Caco-2 (cell line): ENCODE measurements around the gene ALK. TPM values are rescaled to one million over a fixed set of nuclear protein-coding genes. Genes with fewer than 3 reads are reported as not detected.

Experiments
- BruUV-seq: library from RNA; stranded (reverse); fragments of 400-500 nt; replicated peaks from 2 replicates; lab custom pipeline; 2021; lab: Mats Ljungman, UMichigan
- CTCF ChIA-PET: fragments of 300-600 bp; sonication (Branson Sonifier 250); formaldehyde crosslinking; loops from one replicate; lab custom pipeline; 2022; ENCODE audit warnings: antibody characterized with exemption; lab: Charles Lee
- POLR2A ChIA-PET: fragments of 300-600 bp; sonication (Branson Sonifier 250); formaldehyde crosslinking; loops from one replicate; lab custom pipeline; 2022; ENCODE audit warnings: antibody characterized with exemption; lab: Charles Lee
- DNase-seq, 2 experiments: peaks; one replicate each; pipeline versions ENCODE4 v3.0.0 to v3.0.0-alpha.2; 2020 to 2022
- H3K27me3 ChIP-seq: replicated peaks from 2 replicates; pipeline ENCODE4 v1.6.0; 2011; ENCODE audit warnings: low read length; ENCODE audit not compliant: control insufficient read depth, insufficient read depth
- H3K36me3 ChIP-seq: 2 replicates; pipeline ENCODE4 v1.5.1; 2011; ENCODE audit warnings: low read length; ENCODE audit not compliant: control insufficient read depth, insufficient read depth
- H3K4me1 ChIP-seq: fragments of 250-450 bp; sonication (Bioruptor Pico); 2 replicates; pipeline ENCODE4 v1.5.1; 2020; ENCODE audit warnings: mild to moderate bottlenecking
- H3K4me3 ChIP-seq: 2 replicates; pipeline ENCODE4 v1.5.1; 2011; ENCODE audit warnings: low read depth, mild to moderate bottlenecking, control low read depth, low read length
- H3K9me3 ChIP-seq: fragments of 250-450 bp; sonication (Bioruptor Pico); 2 replicates; pipeline ENCODE4 v1.5.1; 2020; ENCODE audit warnings: mild to moderate bottlenecking, moderate library complexity
- H3K27ac Mint-ChIP-seq: one replicate; pipeline ENCODE4 v1.8.0; 2022; ENCODE audit warnings: mixed read lengths; ENCODE audit not compliant: unreplicated experiment
- H3K27me3 Mint-ChIP-seq: one replicate; pipeline ENCODE4 v1.8.0; 2022; ENCODE audit warnings: mixed read lengths; ENCODE audit not compliant: insufficient read depth, unreplicated experiment
- H3K36me3 Mint-ChIP-seq: one replicate; pipeline ENCODE4 v1.8.0; 2022; ENCODE audit warnings: mild to moderate bottlenecking, mixed read lengths; ENCODE audit not compliant: insufficient read depth, unreplicated experiment
- H3K4me1 Mint-ChIP-seq: one replicate; pipeline ENCODE4 v1.8.0; 2022; ENCODE audit warnings: low read depth, mixed read lengths; ENCODE audit not compliant: unreplicated experiment
- H3K4me3 Mint-ChIP-seq: one replicate; pipeline ENCODE4 v1.8.0; 2022; ENCODE audit warnings: mild to moderate bottlenecking, moderate library complexity, mixed read lengths; ENCODE audit not compliant: unreplicated experiment
- H3K9me3 Mint-ChIP-seq: one replicate; pipeline ENCODE4 v1.8.0; 2022; ENCODE audit warnings: mixed read lengths; ENCODE audit not compliant: unreplicated experiment
- intact Hi-C: fragments of 100-400 bp; cut with micrococcal nuclease; formaldehyde crosslinking; loops from one replicate; pipeline ENCODE4 v1.10.0; 2022; ENCODE audit not compliant: unreplicated experiment
- total RNA-seq: library from RNA; stranded (reverse); gene quantifications from 2 replicates; pipeline ENCODE4 v1.2.3, GENCODE V29; 2022
- TF ChIP-seq, protein P1 (sequence below), 2 experiments: fragments of 200-600 bp in 1 of 2; IDR thresholded peaks; 1 replicate in 1 of 2; 2 replicates in 1 of 2; pipeline versions ENCODE4 v1.5.1 to v1.8.0; 2011 to 2022; ENCODE audit warnings: antibody characterized with exemption in 1 of 2, control low read depth in 1 of 2, inconsistent platforms in 1 of 2, low read depth in 1 of 2, low read length in 1 of 2, mild to moderate bottlenecking in 1 of 2, moderate library complexity in 1 of 2; ENCODE audit not compliant: insufficient read depth in 1 of 2, severe bottlenecking in 1 of 2, unreplicated experiment in 1 of 2

The ALK gene
- total RNA-seq, 1 experiment from 2014 or later = 0.11 TPM

DNA sequence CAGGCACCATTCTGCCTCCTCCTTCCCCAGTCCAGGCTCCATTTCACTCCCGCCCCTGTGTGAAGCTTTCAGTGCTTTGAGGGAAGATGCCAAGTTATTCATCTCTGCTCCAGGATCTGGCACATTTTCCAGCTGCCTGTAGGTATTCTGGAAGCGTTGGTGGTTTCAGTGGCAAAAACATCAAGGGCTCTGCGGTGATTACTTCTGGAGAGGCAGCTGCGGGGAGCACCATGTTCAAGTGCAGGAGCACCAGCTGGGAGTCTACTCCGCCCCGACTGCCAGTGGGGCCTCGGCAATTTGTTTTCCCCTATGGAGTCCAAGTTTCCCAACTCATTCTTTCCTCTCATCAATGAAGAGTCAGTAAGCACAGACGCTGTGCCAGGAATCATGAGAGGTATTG, 594.5 kb downstream of the ALK start:
- ChIA-PET CTCF (no interaction called here), POLR2A (no interaction called here)
- no peak for DNase-seq
- peaks cover 2% of the 10 kb centered on the region; the same call in 1 of the 2 replicates for H3K27me3 ChIP-seq
- no peaks in the 10 kb centered on the region for H3K4me1 Mint-ChIP-seq
- no peak overlapping the region for H3K4me3 Mint-ChIP-seq
- no peaks in the 10 kb centered on the region for H3K36me3 Mint-ChIP-seq
- intact Hi-C loops = no loop called here
- H3K27me3 Mint-ChIP-seq = peaks cover 22% of the 10 kb centered on the region
- no peak overlapping the region for H3K27ac Mint-ChIP-seq
- no TSS peak for BruUV-seq
- no peaks in the 10 kb centered on the region for H3K9me3 ChIP-seq
- no peaks in the 10 kb centered on the region for H3K4me1 ChIP-seq
- no peaks in the 10 kb centered on the region for H3K36me3 ChIP-seq
- H3K4me3 ChIP-seq = no peak overlapping the region
- TF ChIP-seq, protein P1, sequence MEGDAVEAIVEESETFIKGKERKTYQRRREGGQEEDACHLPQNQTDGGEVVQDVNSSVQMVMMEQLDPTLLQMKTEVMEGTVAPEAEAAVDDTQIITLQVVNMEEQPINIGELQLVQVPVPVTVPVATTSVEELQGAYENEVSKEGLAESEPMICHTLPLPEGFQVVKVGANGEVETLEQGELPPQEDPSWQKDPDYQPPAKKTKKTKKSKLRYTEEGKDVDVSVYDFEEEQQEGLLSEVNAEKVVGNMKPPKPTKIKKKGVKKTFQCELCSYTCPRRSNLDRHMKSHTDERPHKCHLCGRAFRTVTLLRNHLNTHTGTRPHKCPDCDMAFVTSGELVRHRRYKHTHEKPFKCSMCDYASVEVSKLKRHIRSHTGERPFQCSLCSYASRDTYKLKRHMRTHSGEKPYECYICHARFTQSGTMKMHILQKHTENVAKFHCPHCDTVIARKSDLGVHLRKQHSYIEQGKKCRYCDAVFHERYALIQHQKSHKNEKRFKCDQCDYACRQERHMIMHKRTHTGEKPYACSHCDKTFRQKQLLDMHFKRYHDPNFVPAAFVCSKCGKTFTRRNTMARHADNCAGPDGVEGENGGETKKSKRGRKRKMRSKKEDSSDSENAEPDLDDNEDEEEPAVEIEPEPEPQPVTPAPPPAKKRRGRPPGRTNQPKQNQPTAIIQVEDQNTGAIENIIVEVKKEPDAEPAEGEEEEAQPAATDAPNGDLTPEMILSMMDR (IDR thresholded peaks at IDR 0.05; ENCODE audit: insufficient read depth in 1 of 2, low read depth in 1 of 2, low read length in 1 of 2, severe bottlenecking in 1 of 2, unreplicated experiment in 1 of 2) = no peak
- H3K9me3 Mint-ChIP-seq = no peaks in the 10 kb centered on the region

DNA sequence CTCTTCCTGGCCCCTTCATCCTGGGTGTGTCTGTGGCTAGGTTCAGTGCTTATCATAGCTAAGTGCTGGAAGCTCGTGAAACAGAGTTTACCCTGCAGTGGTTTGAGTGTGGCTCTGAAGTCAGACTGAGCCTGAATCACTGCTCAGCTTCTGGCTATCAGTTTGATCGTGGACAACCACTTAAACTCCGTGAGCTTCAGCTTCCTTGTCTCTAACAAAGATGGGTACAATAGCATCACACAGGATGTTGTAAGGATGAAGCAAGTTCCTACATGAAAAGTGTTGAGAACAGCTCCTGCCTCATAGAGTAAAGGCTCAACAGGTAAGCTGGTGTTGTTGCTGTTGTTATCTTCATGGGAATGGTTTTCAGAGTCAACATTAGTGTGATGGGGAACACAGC, 595.8 kb downstream of the ALK start:
- TF ChIP-seq, protein P1 (IDR thresholded peaks at IDR 0.05; ENCODE audit: insufficient read depth in 1 of 2, low read depth in 1 of 2, low read length in 1 of 2, severe bottlenecking in 1 of 2, unreplicated experiment in 1 of 2) = no peak
- CTCF ChIA-PET = no interaction called here
- DNase-seq = no peak
- Mint-ChIP-seq H3K4me3 (no peak overlapping the region), H3K36me3 (no peaks in the 10 kb centered on the region), H3K9me3 (peaks cover 9% of the 10 kb centered on the region), H3K4me1 (no peaks in the 10 kb centered on the region), H3K27ac (no peak overlapping the region), H3K27me3 (peaks cover 25% of the 10 kb centered on the region)
- Histone ChIP-seq H3K9me3 (no peaks in the 10 kb centered on the region), H3K4me3 (no peak overlapping the region), H3K4me1 (no peaks in the 10 kb centered on the region), H3K36me3 (no peaks in the 10 kb centered on the region), H3K27me3 (peaks cover 2% of the 10 kb centered on the region; the same call in 1 of the 2 replicates)
- no TSS peak for BruUV-seq
- intact Hi-C loops = no loop called here
- POLR2A ChIA-PET = no interaction called here

DNA sequence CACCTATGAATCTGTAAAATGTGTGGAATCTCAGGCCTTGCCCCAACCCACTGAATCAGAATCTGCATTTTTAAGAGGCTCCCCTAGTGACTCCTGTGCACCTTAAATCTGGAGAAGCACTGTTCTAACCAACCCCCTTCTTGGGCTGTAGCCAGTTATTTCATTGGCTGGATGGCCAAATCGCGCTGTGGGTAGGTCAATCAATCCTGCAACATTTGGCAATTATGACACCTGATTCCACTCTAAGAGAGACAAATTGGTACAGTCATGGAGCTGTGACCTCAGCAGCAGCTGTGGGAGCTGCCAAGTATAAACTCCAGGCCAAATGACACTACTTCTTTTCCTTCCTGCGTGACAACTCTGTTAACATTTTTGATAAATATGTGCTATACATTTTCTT, 597.4 kb downstream of the ALK start:
- H3K4me3 ChIP-seq = no peak overlapping the region
- no TSS peak for BruUV-seq
- DNase-seq = no peak
- intact Hi-C loops = no loop called here
- H3K4me1 Mint-ChIP-seq = no peaks in the 10 kb centered on the region
- CTCF ChIA-PET = no interaction called here
- POLR2A ChIA-PET = no interaction called here
- no peak overlapping the region for H3K4me3 Mint-ChIP-seq
- no peaks in the 10 kb centered on the region for H3K36me3 ChIP-seq
- H3K36me3 Mint-ChIP-seq = no peaks in the 10 kb centered on the region
- H3K27me3 Mint-ChIP-seq = peaks cover 36% of the 10 kb centered on the region
- no peak overlapping the region for H3K27ac Mint-ChIP-seq
- H3K9me3 ChIP-seq = no peaks in the 10 kb centered on the region
- H3K9me3 Mint-ChIP-seq = peaks cover 9% of the 10 kb centered on the region
- TF ChIP-seq, protein P1 (IDR thresholded peaks at IDR 0.05; ENCODE audit: insufficient read depth in 1 of 2, low read depth in 1 of 2, low read length in 1 of 2, severe bottlenecking in 1 of 2, unreplicated experiment in 1 of 2) = no peak
- H3K27me3 ChIP-seq = peaks cover 2% of the 10 kb centered on the region; the same call in 1 of the 2 replicates
- H3K4me1 ChIP-seq = no peaks in the 10 kb centered on the region
